HepG2 (cell line): ENCODE measurements around the gene CREBZF. TPM values are rescaled to one million over a fixed set of nuclear protein-coding genes. Genes with fewer than 3 reads are reported as not detected.

Source experiments
- ATF7-NPFF ChIP-seq: sonication (generic); formaldehyde crosslinking; IDR thresholded peaks from 2 replicates; pipeline ENCODE4 v1.8.1; 2023; ENCODE audit warnings: mild to moderate bottlenecking, low read depth, missing genetic modification reagents, moderate library complexity
- BCL3 ChIP-seq: sonication (generic); formaldehyde crosslinking; IDR thresholded peaks from 2 replicates; pipeline ENCODE4 v1.5.1; 2020; ENCODE audit warnings: mild to moderate bottlenecking, missing genetic modification reagents, moderate library complexity
- DPF2 ChIP-seq: sonication (generic); formaldehyde crosslinking; IDR thresholded peaks from 2 replicates; pipeline ENCODE4 v1.4.0; 2020; ENCODE audit warnings: mild to moderate bottlenecking, low read depth, missing genetic modification reagents, borderline replicate concordance
- DR1 ChIP-seq: sonication (generic); formaldehyde crosslinking; IDR thresholded peaks from 2 replicates; pipeline ENCODE4 v1.8.0; 2021; ENCODE audit warnings: mild to moderate bottlenecking, missing genetic modification reagents, inconsistent platforms
- GTF2F1 ChIP-seq: fragments of 150-350 bp; IDR thresholded peaks from 2 replicates; pipeline ENCODE4 v1.6.1; 2014; ENCODE audit warnings: low read length
- MAF1 ChIP-seq: sonication (generic); formaldehyde crosslinking; IDR thresholded peaks from 2 replicates; pipeline ENCODE4 v1.5.0; 2020; ENCODE audit warnings: missing genetic modification reagents, borderline replicate concordance
- MTF1 ChIP-seq: sonication (generic); formaldehyde crosslinking; IDR thresholded peaks from 2 replicates; pipeline ENCODE4 v1.5.0; 2020; ENCODE audit warnings: missing genetic modification reagents
- REST ChIP-seq, 2 experiments: IDR thresholded peaks; 2 replicates each; pipeline ENCODE4 v1.6.1; 2011 to 2012; ENCODE audit warnings: low read length in 2 of 2, borderline replicate concordance in 1 of 2, low read depth in 1 of 2, mild to moderate bottlenecking in 1 of 2, moderate library complexity in 1 of 2
- TBX3 ChIP-seq: fragments of 450-650 bp; IDR thresholded peaks from 2 replicates; pipeline ENCODE4 v1.6.1; 2017; ENCODE audit warnings: antibody characterized with exemption, mild to moderate bottlenecking, inconsistent platforms, borderline replicate concordance
- ZBTB20 ChIP-seq: sonication (generic); formaldehyde crosslinking; IDR thresholded peaks from 2 replicates; pipeline ENCODE4 v1.8.1; 2023; ENCODE audit warnings: missing genetic modification reagents, low read depth, mild to moderate bottlenecking, borderline replicate concordance
- ZIK1 ChIP-seq: sonication (generic); formaldehyde crosslinking; IDR thresholded peaks from 2 replicates; pipeline ENCODE4 v1.5.0; 2020; ENCODE audit warnings: mild to moderate bottlenecking, low read depth, missing genetic modification reagents, borderline replicate concordance
- ZNF224 ChIP-seq: sonication (generic); formaldehyde crosslinking; IDR thresholded peaks from 2 replicates; pipeline ENCODE4 v1.5.0; 2020; ENCODE audit warnings: mild to moderate bottlenecking, missing genetic modification reagents
- ZNF550 ChIP-seq: sonication (generic); formaldehyde crosslinking; IDR thresholded peaks from 2 replicates; pipeline ENCODE4 v1.4.0; 2020; ENCODE audit warnings: mild to moderate bottlenecking, missing genetic modification reagents, borderline replicate concordance
- ZNF556 ChIP-seq: sonication (generic); formaldehyde crosslinking; IDR thresholded peaks from 2 replicates; pipeline ENCODE4 v1.4.0; 2020; ENCODE audit warnings: mild to moderate bottlenecking, missing genetic modification reagents, borderline replicate concordance
- ZNF674 ChIP-seq: sonication (generic); formaldehyde crosslinking; IDR thresholded peaks from 2 replicates; pipeline ENCODE4 v1.5.0; 2020; ENCODE audit warnings: low read depth, mild to moderate bottlenecking, missing genetic modification reagents
- ZNF687 ChIP-seq: sonication (generic); formaldehyde crosslinking; IDR thresholded peaks from 2 replicates; pipeline ENCODE4 v1.5.1; 2020; ENCODE audit warnings: mild to moderate bottlenecking, missing genetic modification reagents, moderate library complexity
- ZNF768 ChIP-seq: sonication (generic); formaldehyde crosslinking; IDR thresholded peaks from 2 replicates; pipeline ENCODE4 v1.4.0; 2020; ENCODE audit warnings: missing genetic modification reagents
- ZNF772 ChIP-seq: sonication (generic); formaldehyde crosslinking; IDR thresholded peaks from 2 replicates; pipeline ENCODE4 v1.5.0; 2020; ENCODE audit warnings: mild to moderate bottlenecking, missing genetic modification reagents
- ZNF816 ChIP-seq: sonication (generic); formaldehyde crosslinking; IDR thresholded peaks from 2 replicates; pipeline ENCODE4 v1.8.0; 2022; ENCODE audit warnings: missing genetic modification reagents, mild to moderate bottlenecking, borderline replicate concordance
- ZSCAN25 ChIP-seq: sonication (generic); formaldehyde crosslinking; IDR thresholded peaks from 2 replicates; pipeline ENCODE4 v1.8.0; 2022; ENCODE audit warnings: mild to moderate bottlenecking, missing genetic modification reagents
- polyA plus RNA-seq, 8 experiments: library from polyadenylated mRNA; depleted of rRNA in 3 of 8; stranded (reverse) in 7 of 8; unstranded in 1 of 8; fragments of >200 nt; fragmentation: Illumina TruSeq in 4 of 8; extraction: Trizol in 4 of 8; gene quantifications; 2 replicates each; pipeline versions ENCODE4 v1.2.1 to v1.2.3, GENCODE V29; 2011 to 2016; ENCODE audit warnings: low read depth in 4 of 8, missing spikeins in 1 of 8, mixed read lengths in 1 of 8; ENCODE audit not compliant: insufficient read depth in 1 of 8
- total RNA-seq, 5 experiments: library from RNA; depleted of rRNA; stranded (reverse); fragments of >200 nt; fragmentation: Illumina TruSeq; extraction: Trizol; gene quantifications; 2 replicates each; pipeline ENCODE4 v1.2.3, GENCODE V29; 2016; ENCODE audit warnings: low read depth in 1 of 5

CREBZF gene
- total and polyA plus RNA-seq, 2 of the 13 experiments (the other 11 are each of a cell fraction or from before 2014, with no cell fraction given) = 30.6 to 43.1 TPM

GRCh38 chr11:85627998-85628770 is 36.7 kb downstream of the CREBZF start, which contains the start of gene TMEM126B (continued):
- TF ChIP-seq ZNF674 (CRISPR knock-in tag) = 0 out of 2 replicates have a peak, but pooled peaks have one; percentile 35
- TF ChIP-seq TBX3 = peak; percentile 66; the same call in 1 of the 2 replicates
- TF ChIP-seq DPF2 (CRISPR knock-in tag) = no peak
- no peak for TF ChIP-seq MAF1 (CRISPR knock-in tag)
- TF ChIP-seq ATF7-NPFF (CRISPR knock-in tag) = no peak
- TF ChIP-seq GTF2F1 = no peak
- TF ChIP-seq MTF1 (CRISPR knock-in tag) = no peak
- no peak for TF ChIP-seq ZBTB20 (CRISPR knock-in tag)
- peak; percentile 55; the same call in 1 of the 2 replicates for TF ChIP-seq ZNF816
- TF ChIP-seq ZSCAN25 (CRISPR knock-in tag) = no peak
- peak; percentile 72 for TF ChIP-seq DR1 (CRISPR knock-in tag)
- TF ChIP-seq ZNF556 = no peak
- TF ChIP-seq ZNF772 (CRISPR knock-in tag) = no peak
- peak; percentile 82; the same call in 1 of the 2 replicates for TF ChIP-seq ZNF224
- peak; percentile 83; the same call in 1 of the 2 replicates for TF ChIP-seq ZIK1 (CRISPR knock-in tag)
- TF ChIP-seq REST (IDR thresholded peaks at IDR 0.05; ENCODE audit: borderline replicate concordance in 1 of 2, low read depth in 1 of 2, low read length in 2 of 2) = peak in 1 of 2 experiments; percentile 43; a peak in 2 of 4 replicates
- peak; percentile 77 for TF ChIP-seq ZNF687
- no peak for TF ChIP-seq ZNF768 (CRISPR knock-in tag)
- TF ChIP-seq BCL3 (CRISPR knock-in tag) = no peak
- TF ChIP-seq ZNF550 = no peak
